ENCODE results near the gene GABRB1. TPM values are rescaled to one million over a fixed set of nuclear protein-coding genes. Genes with fewer than 3 reads are reported as not detected.

GABRB1 gene
- total RNA-seq, 2 experiments from 2014 or later = not detected

GRCh38 chr4:47382846-47383360 lies 351.5 kb downstream of the GABRB1 start:
- intact Hi-C loops (cut with micrococcal nuclease) = loop anchor here (10.0 kb wide), 2 partner anchors 448 to 538 kb away; no protein-coding TSS in a partner anchor
- no peaks in the 10 kb centered on the region for H3K9me3 Mint-ChIP-seq
- POLR2A ChIA-PET = no interaction called here
- TF ChIP-seq CTCF (IDR thresholded peaks at IDR 0.05) = no peak
- H3K27ac Mint-ChIP-seq = no peak overlapping the region
- H3K4me1 Mint-ChIP-seq (ENCODE audit: low read depth) = no peaks in the 10 kb centered on the region
- CTCF ChIA-PET = interaction anchor here (0.7 to 2.0 kb wide), 8 partner anchors 8 to 539 kb away, joined by 3 to 11 read pairs (median 4); no protein-coding TSS in a partner anchor
- DNase-seq (no peak), ATAC-seq (no peak)
- no peak overlapping the region for H3K4me3 Mint-ChIP-seq
- H3K27me3 Mint-ChIP-seq = peaks cover 7% of the 10 kb centered on the region
- H3K36me3 Mint-ChIP-seq (ENCODE audit: low read depth) = no peaks in the 10 kb centered on the region

- peak; percentile 77 for TF ChIP-seq CTCF (IDR thresholded peaks at IDR 0.05)
- no peak for ATAC-seq
- H3K27ac Mint-ChIP-seq = no peak overlapping the region
- H3K4me3 Mint-ChIP-seq = no peak overlapping the region
- H3K4me1 Mint-ChIP-seq (ENCODE audit: low read depth) = no peaks in the 10 kb centered on the region
- DNase-seq = no peak
- H3K9me3 Mint-ChIP-seq = no peaks in the 10 kb centered on the region
- POLR2A ChIA-PET = no interaction called here
- intact Hi-C loops (cut with micrococcal nuclease) = loop anchor here (10.0 kb wide), 2 partner anchors 449 to 539 kb away; no protein-coding TSS in a partner anchor
- H3K36me3 Mint-ChIP-seq (ENCODE audit: low read depth) = no peaks in the 10 kb centered on the region
- CTCF ChIA-PET = interaction anchor here (0.7 to 2.0 kb wide), 8 partner anchors 9 to 540 kb away, joined by 3 to 11 read pairs (median 4); no protein-coding TSS in a partner anchor
- H3K27me3 Mint-ChIP-seq = peaks cover 8% of the 10 kb centered on the region
These were observed 352.6 kb downstream of the GABRB1 start for GRCh38 chr4:47383829-47384427.

- ChIA-PET CTCF (interaction anchor here (1.0 kb wide), 1 partner anchor 15 kb away, joined by 3 read pairs; no protein-coding TSS in a partner anchor), POLR2A (no interaction called here)
- Mint-ChIP-seq H3K4me3 (no peak overlapping the region), H3K4me1 (ENCODE audit: low read depth) (no peaks in the 10 kb centered on the region), H3K27me3 (peaks cover 8% of the 10 kb centered on the region), H3K36me3 (ENCODE audit: low read depth) (no peaks in the 10 kb centered on the region), H3K27ac (no peak overlapping the region), H3K9me3 (no peaks in the 10 kb centered on the region)
- TF ChIP-seq CTCF (IDR thresholded peaks at IDR 0.05) = no peak
- no peak for ATAC-seq
- no peak for DNase-seq
- intact Hi-C loops (cut with micrococcal nuclease) = loop anchor here (10.0 kb wide), 2 partner anchors 451 to 541 kb away; no protein-coding TSS in a partner anchor
These were observed 354.8 kb downstream of the GABRB1 start for GRCh38 chr4:47386146-47386545.

GRCh38 chr4:47386561-47387235 lies 355.3 kb downstream of the GABRB1 start:
- H3K9me3 Mint-ChIP-seq = no peaks in the 10 kb centered on the region
- ChIA-PET POLR2A (no interaction called here), CTCF (interaction anchor here (1.0 kb wide), 1 partner anchor 14 kb away, joined by 3 read pairs; no protein-coding TSS in a partner anchor)
- ATAC-seq (no peak), DNase-seq (no peak)
- intact Hi-C loops (cut with micrococcal nuclease) = loop anchor here (10.0 kb wide), 2 partner anchors 452 to 542 kb away; no protein-coding TSS in a partner anchor
- no peak overlapping the region for H3K27ac Mint-ChIP-seq
- no peaks in the 10 kb centered on the region for H3K4me1 Mint-ChIP-seq (ENCODE audit: low read depth)
- no peaks in the 10 kb centered on the region for H3K36me3 Mint-ChIP-seq (ENCODE audit: low read depth)
- H3K27me3 Mint-ChIP-seq = peaks cover 8% of the 10 kb centered on the region
- H3K4me3 Mint-ChIP-seq = no peak overlapping the region
- TF ChIP-seq CTCF (IDR thresholded peaks at IDR 0.05) = no peak
